HG03520 (cell line): ENCODE results near the gene GTPBP2.
"Not testable (repeated sequence)": the region's sequence is repeated elsewhere in the genome, so short reads cannot be mapped to it uniquely, and the experiment has no call there.

Source experiments
- ATAC-seq: cut with Tn5 transposase; IDR thresholded peaks from one replicate; pipeline ENCODE4 v1.9.1; 2021; ENCODE audit warnings: mild to moderate bottlenecking, moderate library complexity; ENCODE audit not compliant: unreplicated experiment

GTPBP2 gene

GRCh38 chr6:43662948-43663347 lies 33.9 kb upstream of the GTPBP2 start:
- ATAC-seq: not testable (repeated sequence)

DNA sequence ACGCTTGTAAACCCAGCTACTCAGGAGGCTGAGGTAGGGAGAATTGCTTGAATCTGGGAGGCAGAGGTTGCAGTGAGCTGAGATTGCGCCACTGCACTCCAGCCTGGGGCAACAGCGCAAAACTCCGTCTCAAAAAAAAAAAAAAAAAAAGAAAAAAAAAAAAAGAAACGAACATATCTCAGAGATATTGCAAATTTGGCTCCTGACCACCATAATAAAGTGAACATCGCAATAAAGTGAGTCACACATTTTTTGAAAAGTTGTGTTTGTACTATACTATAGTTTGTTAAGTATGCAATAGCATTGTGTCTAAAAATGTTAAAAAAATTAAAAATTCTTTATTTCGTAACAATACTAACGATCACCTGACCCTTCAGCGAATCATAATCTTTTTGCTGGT lies 29.1 kb upstream of the GTPBP2 start:
- no peak for ATAC-seq

DNA sequence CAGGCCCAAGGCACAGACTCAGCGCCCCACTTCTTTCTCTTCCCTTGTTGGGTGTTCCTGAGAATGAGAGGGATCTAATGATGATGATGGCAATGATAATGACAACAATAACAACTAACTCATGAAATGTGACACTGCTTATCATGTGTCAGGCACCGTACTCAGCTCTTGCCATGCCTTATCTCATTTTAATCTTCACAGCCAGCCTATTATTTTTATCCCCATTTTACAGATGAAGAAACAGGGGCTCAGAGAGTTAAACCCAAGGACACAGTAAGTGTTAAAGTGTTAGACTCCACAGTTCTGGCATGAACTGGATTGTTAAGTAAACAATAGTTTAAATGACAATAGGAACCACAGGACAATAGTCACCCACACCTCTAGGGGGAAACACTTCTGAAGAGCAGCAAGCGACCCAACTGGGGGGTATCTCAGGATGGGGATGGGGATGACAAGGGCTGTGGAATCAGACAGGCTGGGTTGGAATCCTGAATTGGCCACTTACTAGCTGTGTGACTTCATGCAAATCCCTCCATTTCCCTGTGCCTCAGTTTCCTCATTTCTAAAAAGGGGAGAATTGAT lies 28.2 kb upstream of the GTPBP2 start:
- ATAC-seq: no peak

GRCh38 chr6:43652822-43653221 lies 23.8 kb upstream of the GTPBP2 start:
- not testable (repeated sequence) for ATAC-seq

- ATAC-seq: no peak
Measured at GRCh38 chr6:43648248-43648647, 19.2 kb upstream of the GTPBP2 start.

- ATAC-seq: no peak
Measured at GRCh38 chr6:43647613-43648012, 18.5 kb upstream of the GTPBP2 start.

- no peak for ATAC-seq
Measured at GRCh38 chr6:43645613-43645964, 16.5 kb upstream of the GTPBP2 start.

DNA sequence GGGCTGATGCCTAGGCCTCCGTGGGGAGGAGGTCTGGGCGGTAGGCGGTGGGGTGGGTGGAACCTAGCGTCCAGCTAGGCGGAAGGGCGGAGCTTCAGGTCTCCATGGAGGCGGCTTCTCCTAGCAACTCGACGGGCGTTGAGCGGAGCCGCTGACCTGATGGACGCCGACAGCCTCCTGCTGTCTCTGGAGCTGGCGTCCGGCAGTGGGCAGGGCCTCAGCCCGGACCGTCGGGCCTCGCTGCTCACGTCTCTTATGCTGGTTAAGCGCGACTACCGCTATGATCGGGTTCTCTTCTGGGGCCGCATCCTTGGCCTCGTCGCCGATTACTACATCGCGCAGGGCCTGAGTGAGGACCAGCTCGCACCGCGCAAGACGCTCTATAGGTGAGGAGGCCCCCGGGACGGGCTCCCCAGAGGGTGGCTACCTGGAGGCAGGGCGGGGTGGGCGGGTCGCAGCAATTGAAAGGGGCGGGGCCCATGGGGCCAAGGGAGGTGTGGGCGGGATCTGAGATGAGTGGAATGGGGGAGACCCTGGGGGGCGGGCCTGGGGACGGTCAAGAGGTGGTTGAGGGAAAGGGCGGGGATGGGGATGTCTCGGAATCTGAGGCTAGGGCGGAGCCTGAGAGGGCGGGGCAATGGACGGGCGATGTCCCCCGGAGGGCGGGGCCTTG lies 16.0 kb upstream of the GTPBP2 start, which contains the start of gene RSPH9:
TSS of gene RSPH9 (plus strand) at position 97 of the 673 bp plus-strand sequence. CDS start at position 160, 63 bp downstream.
- no peak for ATAC-seq

- no peak for ATAC-seq
Measured at GRCh38 chr6:43639984-43640800, 11.1 kb upstream of the GTPBP2 start.

GRCh38 chr6:43636308-43636659 lies 7.2 kb upstream of the GTPBP2 start:
- peak; percentile 9 for ATAC-seq

DNA sequence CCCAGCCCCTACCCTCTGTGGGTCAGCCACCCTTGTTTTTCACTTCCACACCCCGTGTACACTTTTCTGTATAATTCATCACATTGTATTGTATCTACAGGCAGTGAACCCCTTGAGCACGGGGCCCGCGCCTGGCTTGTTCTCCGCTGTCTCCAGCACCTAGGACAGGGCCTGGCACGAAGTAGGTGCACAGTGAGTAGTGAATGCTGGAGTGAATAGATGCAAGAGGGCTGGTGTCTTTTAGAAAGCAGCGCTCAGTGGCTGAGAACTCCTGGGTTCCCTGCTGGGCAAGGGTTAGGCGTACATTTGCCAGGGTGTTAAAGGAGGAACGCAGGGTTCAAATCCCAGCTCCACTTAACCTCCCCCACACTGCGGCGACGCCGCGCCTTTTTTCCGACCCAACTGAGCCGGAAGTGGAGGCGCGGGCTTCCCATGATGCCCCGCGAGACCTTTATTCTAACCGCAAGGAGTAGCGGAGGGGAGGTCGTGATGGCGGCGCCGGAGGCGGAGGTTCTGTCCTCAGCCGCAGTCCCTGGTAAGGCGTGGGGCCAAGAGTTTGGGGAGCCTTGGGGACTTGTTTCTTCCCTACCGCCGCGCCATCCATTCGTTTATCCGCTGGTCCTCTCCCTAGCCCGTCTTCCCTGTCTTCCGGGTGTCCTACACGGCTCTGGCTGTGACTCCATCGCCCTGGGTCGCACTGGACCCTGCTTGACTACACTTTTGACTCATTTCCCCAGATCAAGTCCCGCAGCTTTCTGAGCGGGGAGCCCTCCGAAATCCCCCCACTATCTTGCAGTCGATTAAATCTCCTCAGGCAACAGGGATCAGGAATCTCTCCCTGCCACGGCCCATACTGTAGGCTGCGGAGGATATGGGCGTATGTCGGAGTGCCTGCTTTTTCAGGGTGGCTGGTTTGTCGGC lies 6.6 kb upstream of the GTPBP2 start, which contains the start of gene MAD2L1BP:
TSS of gene MAD2L1BP (plus strand) at position 454 of the 921 bp plus-strand sequence. CDS start at position 490, 36 bp downstream.
- peak; percentile 75 for ATAC-seq

DNA sequence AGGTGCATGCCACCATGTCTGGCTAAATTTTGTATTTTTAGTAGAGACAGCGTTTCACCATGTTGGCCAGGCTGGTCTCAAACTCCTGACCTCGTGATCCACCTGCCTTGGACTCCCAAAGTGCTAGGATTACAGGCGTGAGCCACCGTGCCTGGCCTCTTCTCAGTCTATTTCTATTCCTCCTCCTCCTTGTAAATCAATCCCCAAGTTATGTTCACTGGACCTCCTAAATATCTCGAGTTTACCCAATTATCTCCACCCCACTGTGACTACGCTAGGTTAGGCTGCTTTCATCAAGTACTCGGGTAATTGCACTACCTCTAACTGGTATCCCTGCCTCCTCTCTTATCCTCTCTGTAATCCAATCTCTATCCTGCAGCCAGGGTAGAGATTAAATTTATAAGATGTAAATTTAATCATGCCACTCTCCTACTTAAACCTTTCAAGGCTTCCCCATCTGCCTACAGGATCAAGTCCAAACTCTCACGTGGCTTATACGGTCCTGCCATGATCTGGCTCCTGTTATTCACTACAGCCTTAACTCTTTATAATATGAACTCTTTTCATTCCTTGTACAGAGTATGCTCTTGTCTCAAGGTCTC lies 5.7 kb upstream of the GTPBP2 start:
- no peak for ATAC-seq

DNA sequence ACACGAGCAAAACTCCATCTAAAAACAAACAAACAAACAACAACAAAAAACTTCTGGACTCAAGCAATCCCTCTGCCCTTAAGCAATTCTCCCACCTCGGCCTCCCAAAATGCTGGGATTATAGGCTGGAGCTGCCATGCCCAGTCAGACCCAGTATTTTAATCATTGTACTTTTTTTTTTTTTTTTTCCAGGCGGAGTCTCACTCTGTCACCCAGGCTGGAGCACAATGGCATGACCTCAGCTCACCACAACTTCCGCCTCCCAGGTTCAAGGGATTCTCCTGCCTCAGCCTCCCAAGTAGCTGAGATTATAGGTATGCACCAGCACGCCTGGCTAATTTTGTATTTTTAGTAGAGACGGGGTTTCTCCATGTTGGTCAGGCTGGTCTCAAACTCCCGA lies 3.9 kb upstream of the GTPBP2 start:
- not testable (repeated sequence) for ATAC-seq

DNA sequence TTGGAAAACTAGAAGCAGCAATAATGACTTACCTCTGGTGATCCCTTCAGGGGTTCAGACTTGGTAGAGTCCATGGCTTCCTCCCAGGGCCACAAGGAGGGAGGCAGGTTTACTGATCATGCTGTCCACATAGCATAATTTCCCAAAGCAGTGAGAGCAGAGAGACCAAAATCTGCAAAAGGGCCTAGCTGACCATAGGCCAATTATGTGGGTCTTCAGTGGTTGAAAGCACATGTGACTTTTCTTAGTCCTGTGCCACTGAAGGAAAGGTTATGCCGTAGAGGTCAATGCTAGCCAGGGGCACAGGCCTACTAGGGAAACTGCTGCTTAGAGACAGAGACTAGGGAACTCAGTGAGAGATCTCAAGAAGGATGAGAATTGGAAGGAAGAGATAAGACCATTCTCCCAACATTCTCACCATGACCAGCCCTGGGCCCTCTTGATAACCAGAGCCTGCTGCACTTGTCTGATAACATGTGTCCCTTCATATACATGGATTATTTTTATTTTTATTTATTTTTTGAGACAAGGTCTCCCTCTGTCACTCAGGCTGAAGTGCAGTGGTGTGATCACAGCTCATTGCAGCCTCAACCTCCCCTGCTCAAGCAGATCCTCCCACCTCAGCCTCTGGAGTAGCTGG lies 2.0 kb upstream of the GTPBP2 start:
- no peak for ATAC-seq

DNA sequence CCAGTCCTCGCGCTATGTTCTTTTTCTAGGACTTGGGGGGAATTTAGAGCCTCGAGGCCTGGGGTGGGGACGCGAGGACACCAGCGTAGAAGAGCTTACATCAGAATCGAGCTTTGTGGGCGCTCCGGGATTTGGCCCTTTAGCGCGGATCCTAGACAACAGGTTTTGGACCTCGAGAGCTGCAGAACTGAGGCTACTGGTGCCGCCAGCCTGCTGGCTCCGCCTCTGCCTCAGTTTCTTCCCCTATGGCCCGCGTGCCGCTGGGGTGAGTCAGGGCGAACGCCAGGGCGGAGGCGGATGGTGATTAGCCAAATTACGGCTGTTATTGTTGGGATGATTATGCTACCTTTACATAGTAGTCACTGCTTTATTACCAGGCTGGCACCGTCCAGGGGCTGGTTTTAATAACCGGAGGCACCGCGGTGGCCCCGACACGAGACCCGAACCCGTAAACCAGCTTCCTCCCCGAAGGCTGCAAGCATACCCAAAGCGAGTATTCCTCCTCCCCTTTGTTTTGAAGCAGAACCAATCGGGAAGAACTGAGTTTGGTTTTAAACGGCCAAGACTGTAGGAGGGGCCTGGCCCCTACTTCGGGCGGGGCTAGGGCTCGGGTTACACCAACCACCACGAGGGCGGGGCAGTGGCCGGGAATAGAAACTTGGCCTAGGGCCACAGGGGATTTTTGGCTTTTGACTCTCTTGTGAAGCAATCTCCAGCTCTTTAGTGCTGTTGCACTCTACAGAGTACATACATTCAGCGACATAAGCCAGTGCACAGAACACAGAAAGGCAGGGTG lies 639 bp upstream of the GTPBP2 start:
- peak; percentile 60 for ATAC-seq

DNA sequence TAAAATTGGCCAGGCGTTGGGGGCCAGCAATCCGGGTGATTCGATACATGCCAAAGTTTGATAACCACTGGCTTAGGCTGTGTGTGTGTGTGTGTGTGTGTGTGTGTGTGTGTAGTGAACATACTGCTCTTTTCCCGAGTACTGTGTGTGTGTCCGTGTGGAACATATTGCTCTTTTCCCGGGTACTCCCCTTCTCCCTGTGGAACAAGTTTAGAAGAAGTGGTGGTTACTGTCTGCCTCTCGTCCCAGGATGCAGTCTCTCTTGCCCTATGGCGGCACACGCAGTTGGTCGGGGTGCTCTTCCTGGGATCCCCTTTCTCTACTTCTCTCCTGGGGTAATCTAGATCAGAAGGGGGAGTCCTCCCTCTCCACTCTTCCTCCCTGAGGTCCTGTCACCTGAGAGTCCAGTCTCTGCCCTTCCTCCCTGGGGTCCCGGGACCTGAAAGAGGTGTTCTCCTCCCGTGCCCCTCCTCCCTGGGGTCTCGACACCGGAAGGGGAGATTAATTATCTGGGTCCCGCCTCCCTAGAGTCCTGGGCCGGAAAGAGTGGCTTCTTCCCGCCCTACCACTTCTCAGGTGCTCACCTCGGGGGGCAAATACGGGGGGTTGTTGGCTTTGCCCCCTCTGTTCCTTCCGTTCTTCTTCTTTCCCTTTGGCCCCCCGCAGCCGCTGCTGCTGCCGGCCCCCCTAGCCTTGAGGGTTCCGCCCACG lies 516 bp downstream of the GTPBP2 start:
- ATAC-seq: no peak

DNA sequence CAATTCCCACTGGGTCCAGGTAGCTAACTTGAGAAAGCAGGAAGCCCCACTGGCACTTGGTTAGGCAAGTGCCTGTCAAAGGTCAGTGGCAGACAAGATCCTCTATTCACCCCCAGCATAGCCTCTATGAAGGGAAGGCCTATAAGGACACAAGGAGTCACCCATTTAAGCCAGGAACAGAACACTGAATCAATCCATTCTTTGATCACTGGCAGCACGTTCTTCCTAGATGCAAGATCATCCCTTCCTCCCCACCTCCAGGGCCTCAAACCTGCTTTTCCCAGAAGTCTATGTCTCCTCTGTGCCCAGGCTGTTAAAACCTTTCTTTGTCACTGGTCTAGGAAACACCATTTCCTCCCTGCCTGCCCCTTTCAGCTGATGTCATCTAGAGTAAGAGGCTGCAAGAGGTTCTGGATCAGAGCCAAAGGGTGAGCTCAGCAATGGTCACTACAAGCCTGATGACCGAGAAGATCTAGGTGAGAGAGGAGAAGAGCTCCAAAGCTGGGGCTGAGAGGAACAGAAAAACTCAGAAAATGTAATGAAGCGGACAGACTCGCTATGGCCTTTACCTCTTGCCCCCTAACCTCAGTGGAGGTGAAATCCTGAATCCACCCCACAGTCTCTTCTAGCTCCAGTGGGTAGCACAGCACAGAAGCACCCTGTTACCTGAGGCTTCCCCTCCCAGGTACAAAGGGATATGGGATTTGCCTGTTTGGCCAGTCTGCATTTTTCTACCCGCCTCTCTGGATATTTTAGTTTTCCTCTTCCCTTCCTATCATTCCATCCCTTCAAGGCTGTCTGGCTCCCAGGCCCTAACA lies 1.8 kb downstream of the GTPBP2 start:
- no peak for ATAC-seq
